Smooth muscle cell of the pulmonary artery (primary cell): ENCODE data around the gene ACSBG1. TPM values are rescaled to one million over a fixed set of nuclear protein-coding genes. Genes with fewer than 3 reads are reported as not detected.

Source experiments
- total RNA-seq: library from RNA; depleted of rRNA; stranded (reverse); fragments of >200 nt; gene quantifications from 2 replicates; pipeline ENCODE4 v1.2.3, GENCODE V29; 2014

ACSBG1 gene, protein sequence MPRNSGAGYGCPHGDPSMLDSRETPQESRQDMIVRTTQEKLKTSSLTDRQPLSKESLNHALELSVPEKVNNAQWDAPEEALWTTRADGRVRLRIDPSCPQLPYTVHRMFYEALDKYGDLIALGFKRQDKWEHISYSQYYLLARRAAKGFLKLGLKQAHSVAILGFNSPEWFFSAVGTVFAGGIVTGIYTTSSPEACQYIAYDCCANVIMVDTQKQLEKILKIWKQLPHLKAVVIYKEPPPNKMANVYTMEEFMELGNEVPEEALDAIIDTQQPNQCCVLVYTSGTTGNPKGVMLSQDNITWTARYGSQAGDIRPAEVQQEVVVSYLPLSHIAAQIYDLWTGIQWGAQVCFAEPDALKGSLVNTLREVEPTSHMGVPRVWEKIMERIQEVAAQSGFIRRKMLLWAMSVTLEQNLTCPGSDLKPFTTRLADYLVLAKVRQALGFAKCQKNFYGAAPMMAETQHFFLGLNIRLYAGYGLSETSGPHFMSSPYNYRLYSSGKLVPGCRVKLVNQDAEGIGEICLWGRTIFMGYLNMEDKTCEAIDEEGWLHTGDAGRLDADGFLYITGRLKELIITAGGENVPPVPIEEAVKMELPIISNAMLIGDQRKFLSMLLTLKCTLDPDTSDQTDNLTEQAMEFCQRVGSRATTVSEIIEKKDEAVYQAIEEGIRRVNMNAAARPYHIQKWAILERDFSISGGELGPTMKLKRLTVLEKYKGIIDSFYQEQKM
- total RNA-seq = not detected in 2 replicates

DNA sequence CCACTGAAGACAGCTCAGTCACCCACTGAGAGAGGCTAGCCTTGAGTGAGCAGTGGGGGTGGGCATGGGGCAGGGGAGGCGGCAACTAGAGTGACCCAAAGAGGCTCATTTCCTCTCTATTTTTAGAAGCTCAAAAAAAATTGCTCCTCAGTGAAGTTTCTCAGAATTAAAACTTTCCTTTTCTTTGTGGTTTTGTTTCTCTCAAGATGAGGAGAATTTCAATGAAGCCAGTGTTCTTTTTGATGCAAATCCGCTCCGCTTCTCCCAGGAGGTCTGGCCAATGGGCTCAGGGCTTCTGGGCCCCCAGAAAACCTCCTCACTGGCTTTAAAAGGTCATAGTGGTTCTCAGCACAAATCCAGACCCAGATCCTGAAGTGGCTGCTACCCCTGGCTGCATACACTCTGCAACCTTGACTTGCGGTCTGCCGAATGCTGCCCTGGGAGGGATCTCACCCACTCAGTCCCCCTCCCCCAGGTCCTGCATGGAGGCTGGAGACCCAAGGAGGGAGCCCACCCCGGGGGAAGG lies at the start of gene ACSBG1:
Gene ACSBG1, minus strand, starts transcription at position 51 of the 526 bp plus-strand sequence. CDS start 64 bp downstream, outside the sequence.

DNA sequence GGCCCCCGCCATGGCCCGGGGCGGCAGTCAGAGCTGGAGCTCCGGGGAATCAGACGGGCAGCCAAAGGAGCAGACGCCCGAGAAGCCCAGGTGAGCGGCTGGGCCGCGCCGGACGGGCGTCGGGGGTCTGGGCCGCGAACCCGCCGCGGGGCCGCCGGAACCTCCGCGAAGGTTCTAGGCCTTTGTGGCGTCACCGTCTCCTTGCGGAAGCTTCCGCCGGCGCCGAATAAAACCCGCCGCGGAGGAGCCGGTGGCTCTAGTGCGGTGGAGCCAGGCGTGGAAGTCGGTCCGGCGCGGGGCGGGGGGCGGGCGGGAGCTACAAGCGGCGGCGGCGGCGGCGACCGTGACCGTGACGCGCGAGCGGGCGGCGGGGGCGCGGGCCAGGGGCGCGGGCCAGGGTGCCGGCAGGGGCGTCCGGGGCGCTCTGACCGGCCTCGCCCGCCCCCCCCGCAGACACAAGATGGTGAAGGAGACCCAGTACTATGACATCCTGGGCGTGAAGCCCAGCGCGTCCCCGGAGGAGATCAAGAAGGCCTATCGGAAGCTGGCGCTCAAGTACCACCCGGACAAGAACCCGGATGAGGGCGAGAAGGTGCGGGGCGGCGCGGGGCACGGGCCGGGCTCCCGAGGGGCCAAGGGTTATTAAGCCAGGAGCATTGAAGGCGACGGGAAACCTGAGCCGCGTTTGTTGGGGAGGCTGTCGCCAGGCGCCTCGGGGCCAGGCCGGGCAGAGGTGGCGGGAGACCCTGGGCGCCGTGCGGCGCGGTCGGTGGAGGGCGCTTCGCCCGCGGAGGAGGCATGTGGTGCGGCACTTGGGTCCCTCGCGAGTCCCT lies 30.2 kb upstream of the ACSBG1 start, which contains the start of gene DNAJA4:
Gene DNAJA4, plus strand, starts transcription at position 259 of the 833 bp plus-strand sequence. Its CDS starts 202 bp downstream, at position 461.

DNA sequence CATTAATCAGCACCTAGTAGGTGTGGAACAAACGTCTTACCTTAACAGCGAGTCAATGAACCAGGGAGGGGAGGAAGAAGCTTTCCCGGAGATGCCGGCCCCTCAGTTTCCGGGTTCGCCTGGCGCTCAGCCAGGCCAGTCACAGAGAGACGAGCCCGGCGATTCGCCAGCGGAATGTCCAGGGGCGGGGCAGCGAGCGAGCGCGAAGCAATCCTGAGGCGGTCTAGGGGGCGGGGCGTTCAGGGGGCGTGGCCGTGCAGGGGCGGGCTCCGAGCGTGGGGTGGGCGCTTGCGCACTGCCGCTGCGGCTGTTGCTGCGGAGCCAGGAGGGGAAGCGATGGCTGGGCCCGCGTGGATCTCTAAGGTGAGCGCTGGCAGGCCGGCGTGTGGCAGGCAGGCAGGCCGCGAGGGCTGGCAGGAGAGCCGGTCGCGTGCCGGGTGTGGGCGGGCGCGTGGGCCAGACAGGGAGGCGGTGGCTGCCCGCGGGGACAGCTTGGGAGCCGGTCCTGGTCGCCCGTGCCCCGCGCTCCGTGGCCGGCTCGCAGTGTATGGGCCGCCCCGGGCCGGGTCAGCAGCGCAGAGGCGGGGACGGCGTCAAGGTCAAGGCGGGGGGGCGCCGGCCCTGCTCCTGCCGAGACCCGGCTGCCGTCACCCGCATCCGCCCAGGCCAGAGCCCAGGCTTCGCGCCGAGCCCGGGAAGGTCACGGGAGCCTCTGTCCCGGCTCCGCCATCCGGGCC lies 85.1 kb downstream of the ACSBG1 start, which contains the start of gene IDH3A:
Gene IDH3A, plus strand, starts transcription at position 295 of the 737 bp plus-strand sequence. Its CDS starts 42 bp downstream, at position 337.

DNA sequence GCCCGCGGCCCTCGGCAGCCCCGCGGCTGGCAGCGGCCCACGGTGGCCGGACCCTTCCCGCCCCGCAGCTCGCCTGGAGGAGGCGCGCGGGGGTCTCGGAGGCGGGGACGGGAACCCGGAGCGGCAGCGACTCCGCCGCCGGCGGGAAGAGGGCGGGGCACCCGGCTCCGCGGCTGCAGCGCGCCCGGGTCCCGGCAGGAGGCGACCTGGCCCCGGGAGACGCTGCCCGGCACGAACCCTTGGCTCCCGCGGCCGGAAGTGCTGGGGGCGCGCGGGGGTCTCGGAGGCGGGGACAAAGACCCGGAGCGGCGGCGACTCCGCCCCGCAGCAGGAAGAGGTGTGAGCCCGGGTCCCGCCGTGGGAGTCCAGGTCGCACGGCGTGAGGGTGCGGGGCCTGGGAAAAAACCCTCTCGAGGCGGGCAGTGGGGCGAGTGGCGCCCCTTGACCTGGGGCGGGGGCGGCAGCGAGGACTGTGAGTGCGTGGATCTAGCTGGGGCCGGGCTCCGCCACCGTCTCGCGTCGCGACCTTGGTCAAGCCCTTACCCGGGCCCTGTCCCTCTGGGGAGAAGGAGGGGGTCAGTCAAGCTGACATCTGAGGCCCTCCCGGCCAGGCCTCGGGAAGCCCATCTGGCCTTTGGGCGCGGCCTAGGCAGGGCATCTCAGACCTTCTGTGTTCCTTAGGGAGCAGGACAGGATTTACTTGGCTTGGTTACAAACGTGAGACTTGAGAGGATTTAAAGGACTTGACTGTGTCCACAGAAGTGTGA lies 102.9 kb downstream of the ACSBG1 start, which contains the start of gene CIB2:
Gene CIB2, minus strand, starts transcription at position 151 of the 767 bp plus-strand sequence. CDS start 230 bp downstream, outside the sequence.

Other genes with a start within 250 kb of the ACSBG1 start
- gene TBC1D2B, start 156.9 kb downstream of the ACSBG1 start, total RNA-seq = 50.7 and 58.5 TPM in 2 replicates
- not detected in 2 replicates for gene SH2D7, start 142.0 kb downstream of the ACSBG1 start, total RNA-seq
- 2.8 and 3.6 TPM in 2 replicates for gene CIB2, start 103.1 kb downstream of the ACSBG1 start, total RNA-seq
- gene IDH3A, start 85.2 kb downstream of the ACSBG1 start, total RNA-seq = 43.3 and 56.2 TPM in 2 replicates
- gene DNAJA4, start 30.0 kb upstream of the ACSBG1 start, total RNA-seq = 3.4 and 4.0 TPM in 2 replicates
- gene SKIC8, start 65.0 kb upstream of the ACSBG1 start, total RNA-seq = 41.2 and 48.3 TPM in 2 replicates
- not detected in 2 replicates for gene CRABP1, start 105.8 kb upstream of the ACSBG1 start, total RNA-seq
- 25.1 and 36.1 TPM in 2 replicates for gene IREB2, start 203.7 kb upstream of the ACSBG1 start, total RNA-seq